Skin epidermis (tissue), 12 donors: ENCODE results near the gene IFFO2.

Experiments used
- H3K27ac ChIP-seq, 21 experiments: fragments of 200-600 bp; sonication (generic) in 11 of 21; one replicate each; pipeline ENCODE4 v1.5.0; 2020; ENCODE audit warnings: mild to moderate bottlenecking in 3 of 21, inconsistent platforms in 2 of 21, moderate library complexity in 2 of 21
- H3K4me3 ChIP-seq, 7 experiments: fragments of 200-600 bp; sonication (generic) in 2 of 7; one replicate each; pipeline ENCODE4 v1.5.0; 2020; ENCODE audit warnings: inconsistent platforms in 2 of 7, mild to moderate bottlenecking in 2 of 7, moderate library complexity in 1 of 7

IFFO2 gene

DNA sequence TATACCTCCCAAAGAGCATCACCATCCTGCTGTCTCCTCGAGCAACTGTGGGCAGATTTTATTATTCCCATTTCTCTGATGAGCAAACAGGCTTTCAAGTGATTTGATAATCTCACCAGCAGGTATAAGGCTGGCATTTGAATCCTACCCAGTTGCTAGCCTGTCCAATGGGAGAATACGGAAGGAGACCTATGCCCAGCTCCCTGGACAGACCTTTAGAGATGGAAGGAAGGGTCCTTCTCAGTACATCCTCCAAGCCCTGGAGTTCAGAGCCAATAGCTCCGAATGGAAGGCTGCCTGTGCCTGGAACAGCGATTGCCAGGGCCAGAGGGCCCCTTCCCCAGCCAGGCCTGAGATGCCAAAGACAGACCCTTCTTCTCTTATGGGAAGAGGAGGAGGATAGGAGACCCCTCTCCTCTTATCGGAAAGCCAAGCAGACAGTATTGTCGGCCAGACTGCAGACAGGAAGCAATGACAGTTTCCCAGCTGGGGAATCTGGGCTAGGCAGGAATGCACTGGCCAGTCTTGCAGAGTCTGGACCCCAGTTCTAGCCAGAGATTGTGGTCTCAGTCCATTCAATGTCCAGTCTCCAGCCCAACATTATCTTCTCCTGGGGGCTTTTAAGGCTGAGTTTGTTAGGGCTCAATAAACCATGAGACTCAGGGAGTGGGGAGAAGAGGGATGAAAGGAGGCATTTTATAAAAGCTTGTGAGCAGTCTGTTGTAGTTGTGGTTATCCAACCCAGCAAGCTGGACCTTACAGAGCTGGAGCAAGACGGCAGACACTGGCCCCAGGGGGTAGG, 2.0 kb downstream of the IFFO2 start:
- H3K27ac ChIP-seq: peak overlapping the region; percentile 26 to 95 (median 87)
- peak overlapping the region; percentile 48 to 84 (median 74) for H3K4me3 ChIP-seq

DNA sequence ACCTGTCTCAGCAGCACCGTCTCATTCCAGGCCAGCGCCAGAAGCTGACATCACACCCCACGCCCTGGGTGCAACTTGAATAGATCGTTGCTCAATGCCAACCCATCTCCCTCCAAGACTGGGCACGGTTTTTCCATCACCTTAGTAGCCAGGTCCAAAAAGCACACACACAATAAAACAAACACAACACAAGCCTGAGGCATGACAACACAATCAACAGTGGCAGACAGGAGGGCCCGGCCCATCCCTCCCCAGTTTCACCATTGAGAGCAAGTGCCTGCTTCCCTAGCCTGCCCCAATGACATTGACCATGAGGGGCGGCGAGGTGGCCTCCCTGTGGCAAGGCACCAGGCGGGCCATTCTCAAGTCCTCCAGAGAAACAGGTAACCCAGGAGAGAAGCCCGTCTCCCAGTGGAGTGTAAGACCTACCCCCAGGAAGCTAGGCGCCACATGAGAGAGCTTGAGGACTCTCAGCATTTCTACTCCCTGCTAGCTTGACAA, 2.7 kb downstream of the IFFO2 start:
- Histone ChIP-seq H3K27ac (peak overlapping the region in 20 of 21 experiments; percentile 65 to 95 (median 88)), H3K4me3 (peak overlapping the region; percentile 48 to 84 (median 74))

DNA sequence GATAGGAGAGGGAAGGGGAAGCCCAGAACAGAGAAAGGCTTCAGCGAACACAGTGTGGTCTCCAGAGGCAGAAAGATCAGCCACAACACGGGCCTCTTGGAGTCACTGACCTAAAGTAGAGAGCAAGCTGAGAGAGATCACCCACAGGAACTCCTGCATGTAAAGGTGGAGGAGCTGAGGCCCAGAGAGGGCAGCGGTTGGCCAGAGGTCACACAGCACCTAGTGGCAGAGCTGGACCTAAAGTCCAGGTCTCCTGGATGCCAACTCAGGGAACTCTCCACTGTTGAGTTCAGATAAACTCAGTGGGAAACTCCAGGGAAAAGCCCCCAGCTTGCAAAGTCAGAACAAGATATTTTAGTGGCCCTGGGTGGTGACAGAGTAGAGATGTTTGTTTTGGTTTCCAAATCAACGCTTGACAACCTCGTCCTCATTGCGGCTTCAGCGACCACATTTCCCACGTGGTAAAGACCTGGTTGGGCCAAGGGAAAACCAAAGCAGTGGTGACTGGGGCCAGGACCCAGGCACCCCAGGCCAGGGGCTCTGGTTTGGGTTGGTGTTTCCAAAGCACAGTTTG, 4.6 kb downstream of the IFFO2 start:
- Histone ChIP-seq H3K4me3 (peak overlapping the region; percentile 6 to 37 (median 24)), H3K27ac (peak overlapping the region in 20 of 21 experiments; percentile 72 to 95 (median 90))

DNA sequence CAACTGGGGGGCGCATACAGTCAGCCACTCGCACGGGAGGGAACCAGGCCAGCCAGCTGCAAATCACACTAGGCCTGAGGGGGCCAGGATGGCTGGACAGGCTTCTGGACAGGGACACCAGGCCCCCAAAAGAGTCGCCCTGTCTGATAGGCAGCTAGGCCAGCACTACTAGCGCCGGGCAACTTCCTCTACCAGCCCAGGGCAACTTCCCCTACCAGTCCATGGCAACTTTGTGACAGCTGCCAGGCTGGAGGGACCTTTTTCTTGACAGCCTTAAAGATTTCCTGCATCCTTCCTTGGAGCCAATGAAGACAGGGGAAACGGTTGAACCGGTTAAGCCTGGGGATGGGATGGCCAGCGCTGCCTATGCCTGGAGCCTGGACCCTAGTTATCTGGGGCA, 5.1 kb downstream of the IFFO2 start:
- Histone ChIP-seq H3K4me3 (peak overlapping the region; percentile 12 to 37 (median 26)), H3K27ac (peak overlapping the region in 20 of 21 experiments; percentile 72 to 95 (median 90))

DNA sequence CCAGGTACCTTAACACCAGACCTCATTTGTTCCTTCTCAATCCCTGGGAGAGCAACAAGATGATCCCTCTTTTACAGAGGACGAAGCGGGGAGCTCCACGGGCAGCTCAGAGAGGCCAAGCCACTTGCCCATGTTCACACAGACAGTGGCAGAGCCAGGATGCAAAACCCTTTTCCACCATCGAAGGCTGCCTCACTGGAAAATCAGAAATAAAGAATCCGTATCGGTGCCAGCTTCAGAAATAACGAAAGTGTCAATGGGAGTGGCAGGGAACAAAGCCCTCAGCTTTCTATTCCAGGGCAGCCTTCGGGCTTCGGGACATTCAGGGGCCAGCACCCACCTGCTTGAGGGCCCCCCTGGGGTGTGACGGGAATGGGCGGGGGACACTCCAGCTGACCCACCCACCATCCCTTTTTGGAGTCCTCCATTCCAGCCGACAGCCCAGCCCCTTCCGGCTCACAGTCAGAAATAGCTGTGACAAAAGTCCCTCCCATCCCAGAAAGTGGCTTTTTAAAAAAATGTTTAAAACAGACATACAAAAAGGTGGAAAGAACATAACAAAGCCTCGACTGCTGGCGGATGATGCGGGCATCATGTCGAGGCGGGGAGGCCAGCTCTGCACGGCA, 6.0 kb downstream of the IFFO2 start:
- Histone ChIP-seq H3K27ac (peak overlapping the region; percentile 26 to 95 (median 89)), H3K4me3 (peak overlapping the region; percentile 12 to 37 (median 26))

DNA sequence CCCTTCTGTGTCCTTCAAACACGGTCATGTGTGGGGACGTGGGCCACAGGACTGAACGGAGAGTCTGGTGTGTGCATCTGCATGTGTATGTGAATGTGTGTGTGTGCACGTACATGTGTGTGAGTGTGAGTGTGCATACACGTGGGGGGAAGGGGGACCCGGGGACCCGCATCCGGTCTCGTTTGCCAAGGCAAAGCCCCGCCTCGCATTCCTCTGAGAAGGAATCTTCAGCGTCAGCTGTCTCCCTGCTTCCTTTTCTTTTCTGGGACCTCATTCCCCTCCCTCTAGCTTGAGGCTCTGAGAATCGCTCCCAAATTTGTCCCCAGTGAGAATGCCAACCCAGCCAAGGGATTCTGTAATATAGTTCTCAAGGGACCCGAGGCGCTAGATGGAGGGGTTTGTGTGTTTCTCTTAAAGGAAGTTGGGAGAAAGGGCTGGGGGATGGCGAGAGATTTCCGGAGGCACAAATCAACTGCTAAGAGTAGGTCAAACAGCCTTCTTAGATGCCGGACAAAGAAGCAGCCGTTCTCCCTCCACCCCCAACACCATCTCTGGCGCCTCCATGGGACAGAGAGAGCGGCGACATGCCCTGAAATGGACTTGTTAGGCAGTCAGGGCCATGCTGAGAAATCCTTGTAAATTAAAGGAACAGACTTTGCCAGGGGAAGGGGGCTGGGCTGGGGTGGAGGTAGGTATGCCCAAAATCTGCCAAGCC, 6.6 kb downstream of the IFFO2 start:
- peak overlapping the region; percentile 26 to 95 (median 89) for H3K27ac ChIP-seq
- peak overlapping the region; percentile 12 to 37 (median 26) for H3K4me3 ChIP-seq

DNA sequence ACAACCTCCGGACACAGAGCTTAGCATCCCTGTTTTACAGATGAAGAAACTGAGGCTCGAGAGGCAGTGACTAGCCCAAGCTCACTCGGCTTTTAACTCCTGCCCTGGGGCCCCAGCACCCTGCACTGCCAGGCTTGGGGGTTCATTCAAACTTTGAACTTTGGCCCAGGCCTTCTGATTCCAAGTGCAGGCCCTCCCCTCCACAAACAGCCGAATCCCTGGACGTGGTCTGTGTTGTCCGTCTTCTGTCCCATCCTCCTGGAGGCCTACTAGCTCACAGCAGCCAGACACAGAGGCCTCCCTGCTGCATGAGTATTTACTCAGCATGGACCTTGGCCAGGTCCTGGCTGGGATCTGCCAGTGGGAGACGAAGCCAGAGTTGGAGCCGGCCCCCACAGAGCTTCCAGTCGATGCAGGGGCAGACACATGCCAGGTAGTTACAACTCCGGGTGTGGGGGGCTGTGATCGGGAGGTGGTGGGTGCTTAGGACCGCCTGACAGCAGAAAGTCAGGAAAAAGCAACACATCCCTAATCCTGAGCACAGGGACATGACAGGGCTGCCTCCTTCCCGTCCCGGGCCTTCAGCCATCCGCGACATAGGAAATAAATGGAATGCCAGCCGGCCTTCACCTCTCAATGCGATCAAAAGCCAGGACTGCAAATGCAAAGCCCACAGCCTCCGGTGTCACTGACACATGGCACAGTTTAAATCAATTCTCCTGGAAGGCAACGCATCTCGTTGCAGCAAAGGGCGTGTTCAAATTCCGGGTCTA, 7.4 kb downstream of the IFFO2 start:
- H3K4me3 ChIP-seq: peak overlapping the region in 6 of 7 experiments; percentile 12 to 37 (median 26)
- H3K27ac ChIP-seq: peak overlapping the region in 20 of 21 experiments; percentile 72 to 95 (median 90)

DNA sequence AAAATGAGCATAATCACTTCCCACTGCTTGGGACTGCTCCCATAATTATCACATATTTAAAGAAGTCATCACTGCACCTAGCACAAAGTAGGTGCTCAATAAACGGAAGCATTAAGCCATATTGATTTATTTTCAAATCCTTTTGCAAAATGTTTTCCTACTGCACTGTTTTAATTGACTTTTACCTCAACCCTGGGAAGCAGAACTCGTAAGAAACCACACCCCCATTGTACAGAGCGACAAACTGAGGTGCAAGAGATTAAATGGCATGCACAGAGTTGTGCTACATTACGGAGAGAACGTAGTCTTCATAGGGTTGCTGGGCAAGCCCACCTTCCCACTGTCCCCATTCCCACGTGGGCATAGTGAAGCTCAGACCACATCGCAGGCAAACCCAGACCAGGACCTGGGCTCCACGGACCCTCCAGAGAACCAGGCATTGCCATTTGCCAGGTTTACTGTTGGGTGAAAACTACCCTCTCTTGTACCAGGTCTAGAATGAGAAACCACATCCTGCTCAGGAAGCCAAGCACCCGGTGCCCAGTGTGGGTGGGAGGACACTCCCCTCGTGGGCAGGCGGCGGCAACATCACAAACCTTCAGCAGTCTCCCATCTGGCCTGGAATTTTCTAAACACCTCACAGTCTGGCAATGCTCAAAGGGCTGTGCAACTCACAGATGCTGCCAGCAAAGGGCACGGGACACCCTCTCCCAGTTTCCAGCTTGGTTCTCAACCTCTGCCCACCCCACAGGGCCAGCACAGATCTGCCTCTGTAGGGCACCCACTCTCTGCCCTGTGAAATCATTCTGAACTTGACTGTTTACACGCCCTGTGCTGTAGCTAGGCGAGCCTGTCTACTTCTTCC, 8.2 kb downstream of the IFFO2 start:
- Histone ChIP-seq H3K27ac (peak overlapping the region; percentile 19 to 95 (median 89)), H3K4me3 (peak overlapping the region in 3 of 7 experiments; percentile 26 to 37 (median 27))

DNA sequence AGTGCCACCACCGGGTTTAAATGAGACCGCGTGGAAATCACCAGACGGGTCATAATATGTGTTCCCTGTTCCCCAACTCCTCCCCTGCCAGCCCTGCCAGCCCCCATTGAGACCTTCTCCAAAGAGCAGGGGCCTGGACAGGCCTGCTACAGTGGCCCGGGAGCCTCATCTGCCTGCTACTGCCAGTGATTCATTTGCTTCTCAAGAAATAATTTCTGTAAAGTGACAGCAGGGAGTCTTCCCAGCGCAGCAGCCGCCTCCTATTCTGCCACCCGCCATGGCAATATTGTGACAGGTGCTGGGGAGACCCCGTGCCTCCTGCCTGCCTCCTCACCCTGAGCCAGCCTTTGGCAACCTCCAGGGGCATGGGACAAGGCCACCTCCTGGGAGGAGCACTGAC, 8.9 kb downstream of the IFFO2 start:
- Histone ChIP-seq H3K27ac (peak overlapping the region in 20 of 21 experiments; percentile 37 to 95 (median 88)), H3K4me3 (no peak overlapping the region)

DNA sequence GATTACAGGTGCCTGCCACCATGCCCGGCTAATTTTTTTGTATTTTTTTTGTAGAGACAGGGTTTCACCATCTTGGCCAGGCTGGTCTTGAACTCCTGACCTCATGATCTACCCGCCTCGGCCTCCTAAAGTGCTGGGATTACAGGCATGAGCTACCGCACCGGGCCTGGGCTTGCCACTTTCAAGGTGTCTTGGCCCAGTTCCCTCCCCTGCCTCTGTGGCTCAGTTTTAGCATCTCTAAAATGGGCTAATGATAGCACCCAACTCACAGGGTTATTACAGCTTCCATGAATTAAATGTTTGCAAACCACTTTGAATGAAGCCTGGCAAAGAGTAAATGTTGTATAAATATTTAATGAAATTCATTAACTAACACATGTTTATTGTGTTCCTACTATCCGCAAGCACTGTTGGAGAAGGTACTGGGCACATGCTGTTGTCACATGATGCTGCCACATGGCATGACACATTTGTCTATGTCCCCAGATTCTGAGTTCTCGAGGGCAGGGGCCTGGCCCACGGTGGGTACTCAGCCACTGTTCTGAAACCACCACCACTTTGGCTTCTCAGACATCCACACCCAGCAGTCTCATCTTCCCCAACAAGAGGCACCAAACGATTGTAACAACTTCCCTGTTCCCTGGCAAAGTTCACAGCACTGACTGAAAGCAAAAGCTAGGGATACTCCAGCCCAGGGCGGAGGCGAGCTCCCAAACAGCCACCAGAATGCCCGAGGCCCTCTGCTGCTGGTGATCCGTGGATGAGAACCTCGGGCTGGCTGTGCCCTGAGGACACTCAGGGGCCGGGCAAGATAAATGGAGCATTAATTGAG, 9.7 kb downstream of the IFFO2 start:
- Histone ChIP-seq H3K4me3 (no peak overlapping the region), H3K27ac (peak overlapping the region in 19 of 21 experiments; percentile 37 to 95 (median 89))

DNA sequence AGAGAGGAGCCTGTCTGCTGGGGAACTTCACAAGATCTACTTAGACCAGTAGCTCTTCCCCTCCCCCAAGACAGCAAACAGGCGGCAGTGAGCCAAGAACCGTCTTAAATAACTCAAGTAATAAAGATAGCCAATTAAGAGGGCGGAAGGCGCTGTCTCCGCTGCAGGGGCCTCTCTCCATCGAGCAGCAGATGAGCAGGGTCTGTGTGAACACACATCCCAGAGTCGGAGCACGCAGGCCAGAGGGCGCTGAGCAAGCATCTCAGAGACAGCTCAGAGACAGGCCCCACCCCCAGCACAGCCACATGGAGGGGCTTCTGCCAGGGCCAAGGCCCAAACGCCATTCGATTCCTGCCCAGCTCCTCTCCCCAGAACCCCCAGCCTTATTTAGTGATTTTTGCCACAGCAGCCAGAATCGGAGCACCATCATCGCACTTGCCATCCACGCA, 11.1 kb downstream of the IFFO2 start:
- H3K4me3 ChIP-seq: no peak overlapping the region
- H3K27ac ChIP-seq: peak overlapping the region in 15 of 21 experiments; percentile 7 to 95 (median 40)

DNA sequence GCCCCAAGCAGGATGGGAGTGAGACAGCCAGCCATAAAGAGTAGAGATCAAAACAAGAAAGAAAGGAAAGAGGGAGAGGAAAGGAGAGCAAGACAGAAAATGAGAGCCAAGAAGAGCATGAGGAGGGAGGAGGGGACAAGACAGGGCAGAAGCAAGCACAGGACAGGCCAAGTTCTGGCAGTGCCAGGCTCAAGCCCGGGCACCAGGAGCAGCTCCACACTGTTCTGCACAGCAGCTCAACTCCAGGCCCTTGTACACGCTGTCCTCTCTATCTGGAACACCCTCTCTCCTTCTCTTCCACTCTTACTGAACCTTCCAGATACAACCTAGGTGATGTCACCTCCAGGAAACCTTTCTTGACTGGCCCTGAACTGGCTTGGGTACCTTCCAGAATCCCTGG, 11.7 kb downstream of the IFFO2 start:
- Histone ChIP-seq H3K4me3 (no peak overlapping the region), H3K27ac (peak overlapping the region in 14 of 21 experiments; percentile 7 to 95 (median 42))

DNA sequence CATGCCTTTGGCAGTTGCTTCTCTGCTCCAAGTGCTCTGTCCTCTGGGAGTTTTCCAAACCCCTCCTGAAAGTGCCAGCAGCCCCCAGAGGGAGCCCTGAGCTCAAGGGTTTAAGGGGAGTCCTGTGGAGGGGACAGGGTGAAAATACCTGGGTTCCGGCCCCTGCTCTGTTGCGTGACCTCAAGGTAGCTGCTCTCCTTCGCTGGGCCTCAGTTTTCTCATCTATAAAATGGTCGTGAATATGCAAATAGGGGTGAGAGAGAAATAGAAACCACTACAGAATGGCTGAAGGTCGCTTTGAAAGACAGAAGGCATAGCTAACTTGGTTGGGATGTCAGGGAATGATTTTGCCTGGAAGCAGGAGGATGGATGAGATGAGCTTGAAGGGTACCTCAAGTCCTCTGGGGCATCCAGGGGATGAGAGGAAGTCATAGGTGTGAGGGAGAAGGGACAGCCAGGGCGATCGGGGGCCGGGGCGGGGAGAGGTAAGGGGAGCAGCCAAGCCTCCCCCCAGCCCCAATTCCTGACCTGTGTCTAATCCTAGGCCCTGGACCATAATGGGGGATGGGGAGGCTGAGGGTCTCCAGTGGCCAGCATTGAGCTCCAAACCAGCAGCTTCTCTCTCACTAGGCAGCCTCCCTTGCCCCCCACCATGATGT, 12.4 kb downstream of the IFFO2 start:
- Histone ChIP-seq H3K4me3 (no peak overlapping the region), H3K27ac (peak overlapping the region in 10 of 21 experiments; percentile 7 to 95 (median 46))

DNA sequence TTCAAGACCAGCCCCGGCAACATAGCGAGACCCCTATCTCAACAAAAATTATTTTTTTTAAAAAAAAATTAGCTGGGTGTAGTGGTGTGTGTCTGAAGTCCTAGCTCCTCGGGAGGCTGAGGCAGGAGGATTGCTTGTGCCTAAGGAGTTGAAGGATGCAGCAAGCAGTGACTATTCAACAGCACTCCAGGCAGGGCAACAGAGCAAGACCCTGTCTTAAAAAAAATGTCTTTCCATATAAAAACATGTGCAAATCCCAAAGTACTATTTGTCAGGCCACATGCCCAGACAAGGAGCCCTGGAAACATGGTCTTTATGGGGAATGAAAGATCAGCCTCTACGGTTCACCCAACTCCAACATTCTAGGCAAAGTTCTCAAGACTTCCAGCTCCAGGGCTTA, 13.3 kb downstream of the IFFO2 start:
- Histone ChIP-seq H3K27ac (no peak overlapping the region), H3K4me3 (no peak overlapping the region)

DNA sequence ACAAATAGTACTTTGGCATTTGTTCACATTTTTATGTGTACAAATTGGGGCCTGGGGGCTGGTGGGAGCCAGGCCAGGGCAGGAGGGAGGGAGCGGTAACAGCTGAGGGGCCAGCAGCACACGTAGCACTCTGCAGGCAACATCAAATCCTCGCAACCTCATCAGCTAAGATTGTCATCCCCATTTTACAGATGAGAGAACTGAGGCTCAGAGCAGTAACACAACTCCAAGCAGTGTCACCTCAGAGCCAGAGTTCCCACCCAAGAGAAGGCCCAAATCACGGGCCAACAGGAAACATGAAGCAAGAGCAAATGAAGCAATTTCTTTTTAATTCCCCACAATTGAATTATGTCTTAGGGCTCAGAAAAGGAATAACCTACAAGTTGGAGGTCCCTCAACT, 14.1 kb downstream of the IFFO2 start:
- H3K27ac ChIP-seq: peak overlapping the region in 14 of 21 experiments; percentile 6 to 74 (median 60)
- H3K4me3 ChIP-seq: no peak overlapping the region
